Dermis microvascular lymphatic vessel endothelial cell (primary cell): Measurements from ENCODE around the gene CHD1L. TPM values are rescaled to one million over a fixed set of nuclear protein-coding genes. Genes with fewer than 3 reads are reported as not detected.

Experiments
- total RNA-seq: library from RNA; depleted of rRNA; stranded (reverse); fragments of >200 nt; gene quantifications from 2 replicates; pipeline ENCODE4 v1.2.1, GENCODE V29; 2014

Gene CHD1L
- total RNA-seq, 1 donor from 2014 or later: 34.7 TPM

Other genes starting within 250 kb of the CHD1L start
- 3.2 and 3.6 TPM in 2 replicates for gene PRKAB2, start 70.2 kb upstream of the CHD1L start, total RNA-seq
- gene FMO5, start 17.3 kb upstream of the CHD1L start, total RNA-seq: 1.2 and 1.3 TPM in 2 replicates